PFSK-1 (cell line): ENCODE results near the gene ECM1.

Source experiments
- FOXP2 ChIP-seq: optimal IDR thresholded peaks from 2 replicates; pipeline ENCODE3; 2011; ENCODE audit warnings: borderline replicate concordance, control low read depth, inconsistent platforms; ENCODE audit not compliant: insufficient read depth; ENCODE audit errors: extremely low read length, extremely low read depth
- POLR2AphosphoS5 ChIP-seq: IDR thresholded peaks from 2 replicates; pipeline ENCODE4 v1.6.1; 2012; ENCODE audit warnings: low read depth, mild to moderate bottlenecking, control low read depth, low read length, moderate library complexity
- SIN3A ChIP-seq: IDR thresholded peaks from 2 replicates; pipeline ENCODE4 v1.6.1; 2012; ENCODE audit warnings: mild to moderate bottlenecking, low read length, moderate library complexity, borderline replicate concordance; ENCODE audit not compliant: insufficient read depth
- TAF1 ChIP-seq: IDR thresholded peaks from 2 replicates; pipeline ENCODE4 v1.6.1; 2012; ENCODE audit warnings: low read length, control low read depth, borderline replicate concordance; ENCODE audit not compliant: insufficient read depth
- TF ChIP-seq, protein P1 (sequence below), 2 experiments: IDR thresholded peaks; 2 replicates each; pipeline versions ENCODE4 v1.6.1 to v1.8.0; 2011 to 2012; ENCODE audit warnings: low read depth in 2 of 2, low read length in 2 of 2, control low read depth in 1 of 2, inconsistent platforms in 1 of 2, mild to moderate bottlenecking in 1 of 2, moderate library complexity in 1 of 2; ENCODE audit not compliant: insufficient read depth in 1 of 2

ECM1 gene

DNA sequence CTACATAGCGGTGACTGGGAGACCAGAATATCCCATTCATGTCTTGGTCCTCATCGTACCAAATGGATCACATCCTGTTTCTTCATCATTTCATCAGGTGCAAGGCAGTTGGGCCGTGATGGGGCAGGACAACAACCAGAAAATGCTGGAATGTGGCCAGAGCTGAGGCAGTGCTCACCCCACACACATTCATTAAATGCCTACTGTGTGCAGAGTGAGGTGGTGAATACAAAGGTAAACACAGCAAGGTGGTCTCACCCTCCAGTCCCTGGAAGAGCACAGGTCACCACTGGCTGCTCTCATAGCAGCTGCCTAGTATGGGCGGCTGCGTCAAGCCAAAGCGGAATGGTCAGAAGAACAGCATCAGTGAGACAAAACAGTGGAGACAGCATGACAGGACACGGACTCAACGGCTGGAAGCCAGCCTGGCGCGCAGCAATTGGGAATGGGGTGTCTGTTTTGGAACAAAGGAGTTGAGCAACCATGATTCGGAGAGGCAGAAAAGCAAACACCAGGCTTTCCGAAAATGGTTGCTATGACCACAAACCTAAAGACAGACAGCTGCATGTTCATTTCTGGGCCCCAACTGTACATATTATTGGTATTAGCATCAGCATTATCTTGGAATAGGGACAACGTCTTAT lies 35.7 kb downstream of the ECM1 start:
- TF ChIP-seq SIN3A (no peak), FOXP2 (no peak), POLR2AphosphoS5 (no peak), TAF1 (no peak)

DNA sequence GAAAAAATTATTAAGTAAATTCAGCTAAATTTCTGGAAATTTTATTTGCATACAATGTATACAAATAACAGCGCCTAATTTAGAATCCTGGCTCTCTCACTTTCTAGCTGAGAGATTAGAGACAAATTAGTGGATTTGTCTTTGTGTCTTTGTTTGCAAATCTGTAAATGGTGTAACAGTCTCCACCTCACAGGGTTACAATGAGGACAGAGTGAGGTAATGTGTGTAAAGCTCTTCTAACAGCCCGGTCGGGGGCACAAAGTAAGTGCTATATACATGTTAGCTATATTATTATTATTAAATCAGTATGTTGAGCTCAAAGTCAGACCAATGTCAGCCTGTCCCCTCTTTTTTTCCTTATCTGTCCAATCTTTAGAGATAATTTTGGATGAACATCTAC lies 36.3 kb downstream of the ECM1 start:
- TF ChIP-seq POLR2AphosphoS5 = no peak
- TF ChIP-seq TAF1 = no peak
- no peak for TF ChIP-seq SIN3A
- TF ChIP-seq FOXP2 = no peak
- TF ChIP-seq, protein P1, sequence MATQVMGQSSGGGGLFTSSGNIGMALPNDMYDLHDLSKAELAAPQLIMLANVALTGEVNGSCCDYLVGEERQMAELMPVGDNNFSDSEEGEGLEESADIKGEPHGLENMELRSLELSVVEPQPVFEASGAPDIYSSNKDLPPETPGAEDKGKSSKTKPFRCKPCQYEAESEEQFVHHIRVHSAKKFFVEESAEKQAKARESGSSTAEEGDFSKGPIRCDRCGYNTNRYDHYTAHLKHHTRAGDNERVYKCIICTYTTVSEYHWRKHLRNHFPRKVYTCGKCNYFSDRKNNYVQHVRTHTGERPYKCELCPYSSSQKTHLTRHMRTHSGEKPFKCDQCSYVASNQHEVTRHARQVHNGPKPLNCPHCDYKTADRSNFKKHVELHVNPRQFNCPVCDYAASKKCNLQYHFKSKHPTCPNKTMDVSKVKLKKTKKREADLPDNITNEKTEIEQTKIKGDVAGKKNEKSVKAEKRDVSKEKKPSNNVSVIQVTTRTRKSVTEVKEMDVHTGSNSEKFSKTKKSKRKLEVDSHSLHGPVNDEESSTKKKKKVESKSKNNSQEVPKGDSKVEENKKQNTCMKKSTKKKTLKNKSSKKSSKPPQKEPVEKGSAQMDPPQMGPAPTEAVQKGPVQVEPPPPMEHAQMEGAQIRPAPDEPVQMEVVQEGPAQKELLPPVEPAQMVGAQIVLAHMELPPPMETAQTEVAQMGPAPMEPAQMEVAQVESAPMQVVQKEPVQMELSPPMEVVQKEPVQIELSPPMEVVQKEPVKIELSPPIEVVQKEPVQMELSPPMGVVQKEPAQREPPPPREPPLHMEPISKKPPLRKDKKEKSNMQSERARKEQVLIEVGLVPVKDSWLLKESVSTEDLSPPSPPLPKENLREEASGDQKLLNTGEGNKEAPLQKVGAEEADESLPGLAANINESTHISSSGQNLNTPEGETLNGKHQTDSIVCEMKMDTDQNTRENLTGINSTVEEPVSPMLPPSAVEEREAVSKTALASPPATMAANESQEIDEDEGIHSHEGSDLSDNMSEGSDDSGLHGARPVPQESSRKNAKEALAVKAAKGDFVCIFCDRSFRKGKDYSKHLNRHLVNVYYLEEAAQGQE (IDR thresholded peaks at IDR 0.05; ENCODE audit: insufficient read depth in 1 of 2, low read depth in 2 of 2, low read length in 2 of 2) = no peak

DNA sequence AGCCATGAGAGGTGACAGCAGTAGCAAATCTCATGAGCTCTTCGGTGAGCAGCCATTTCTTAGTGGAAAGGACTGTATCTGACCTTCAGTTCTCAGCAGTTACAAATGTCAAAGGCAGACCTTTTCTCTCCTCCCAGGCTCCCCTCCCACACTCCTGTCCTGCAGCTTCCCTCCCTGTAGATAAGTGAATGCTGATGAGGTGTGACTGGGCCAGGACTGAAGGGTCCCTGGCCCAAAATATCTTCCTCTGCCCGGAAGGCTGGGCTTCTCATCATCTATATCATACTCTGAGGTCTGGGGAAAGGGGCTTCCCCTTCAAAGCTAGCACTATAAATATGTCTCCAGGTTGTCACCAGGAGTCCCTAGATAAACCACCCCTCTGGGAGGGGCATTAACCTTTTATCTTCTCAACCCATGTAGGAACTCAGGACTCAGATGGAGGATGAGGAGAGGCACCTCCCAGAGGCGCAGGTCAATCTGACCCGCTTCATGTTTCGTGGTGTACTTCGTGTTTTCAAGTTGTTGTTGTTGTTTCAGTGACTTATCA lies 37.6 kb downstream of the ECM1 start:
- TF ChIP-seq SIN3A (no peak), FOXP2 (no peak), POLR2AphosphoS5 (no peak), TAF1 (no peak)
- TF ChIP-seq, protein P1 (IDR thresholded peaks at IDR 0.05; ENCODE audit: insufficient read depth in 1 of 2, low read depth in 2 of 2, low read length in 2 of 2) = no peak

DNA sequence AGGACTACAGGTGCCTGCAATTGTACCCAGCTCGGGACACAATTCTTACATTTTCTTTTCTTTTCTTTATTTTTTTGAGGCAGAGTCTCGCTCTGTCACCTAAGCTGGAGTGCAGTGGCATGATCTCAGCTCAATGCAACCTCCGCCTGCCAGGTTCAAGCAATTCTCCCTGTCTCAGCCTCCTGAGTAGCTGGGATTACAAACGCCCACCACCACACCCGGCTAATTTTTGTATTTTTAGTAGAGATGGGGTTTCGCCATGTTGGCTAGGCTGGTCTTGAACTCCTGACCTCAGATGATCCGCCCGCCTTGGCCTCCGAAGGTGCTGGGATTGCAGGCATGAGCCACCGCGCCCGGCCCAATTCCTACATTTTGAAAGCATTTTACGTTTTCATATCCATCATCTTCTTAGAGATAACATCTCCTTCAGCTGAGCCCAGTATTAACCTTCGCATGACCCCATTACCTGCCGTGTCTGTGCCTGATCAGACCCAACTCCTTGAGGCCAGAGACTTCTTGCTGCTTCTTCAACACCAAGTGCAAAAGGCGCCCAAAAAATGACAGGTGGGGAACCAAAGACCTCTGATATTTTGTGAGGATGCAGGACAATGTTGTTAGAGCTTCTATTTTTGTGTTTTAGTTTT lies 38.5 kb downstream of the ECM1 start:
- TF ChIP-seq, protein P1 (IDR thresholded peaks at IDR 0.05; ENCODE audit: insufficient read depth in 1 of 2, low read depth in 2 of 2, low read length in 2 of 2) = no peak
- TF ChIP-seq FOXP2 (no peak), POLR2AphosphoS5 (no peak), SIN3A (no peak), TAF1 (no peak)

DNA sequence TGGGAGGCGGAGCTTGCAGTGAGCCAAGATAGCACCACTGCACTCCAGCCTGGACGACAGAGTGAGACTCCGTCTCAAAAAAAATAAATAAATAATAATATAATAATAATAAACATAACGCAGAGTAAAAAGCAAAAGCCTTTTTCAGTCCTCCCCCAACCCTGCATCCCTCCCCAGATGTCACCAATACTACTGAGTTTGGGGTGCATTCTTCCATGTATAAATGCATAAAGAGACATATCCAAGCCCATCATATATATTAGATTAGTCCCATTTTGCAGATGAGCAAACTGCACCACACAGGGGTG lies 40.4 kb downstream of the ECM1 start:
- TF ChIP-seq SIN3A (no peak), TAF1 (no peak), FOXP2 (no peak)
- TF ChIP-seq, protein P1 (IDR thresholded peaks at IDR 0.05; ENCODE audit: insufficient read depth in 1 of 2, low read depth in 2 of 2, low read length in 2 of 2) = no peak
